ENCODE results near the gene UCK2.

UCK2 gene

DNA sequence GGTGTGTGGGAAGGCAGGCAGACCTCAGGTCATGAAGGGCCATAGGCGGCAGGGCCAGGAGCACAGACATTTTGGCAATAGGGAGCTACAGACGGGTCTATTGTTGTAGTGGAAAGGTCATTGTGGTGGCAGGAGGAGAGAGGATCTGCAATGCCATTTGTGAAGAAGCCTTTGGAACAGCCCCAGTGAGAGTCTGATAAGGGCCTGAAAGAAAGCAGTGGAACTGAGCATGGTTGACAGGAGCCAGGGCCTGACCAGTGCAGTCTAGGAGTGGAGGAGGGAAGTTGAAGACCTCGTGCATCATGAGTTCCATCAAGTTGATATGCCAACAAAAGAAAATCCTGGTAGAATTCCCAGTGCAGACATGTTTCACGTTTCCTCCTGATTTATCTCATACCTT is 65.5 kb downstream of the UCK2 start:
- no peak for ATAC-seq
- H3K36me3 Mint-ChIP-seq, result peaks cover 78% of the 10 kb centered on the region
- peaks cover 5% of the 10 kb centered on the region for H3K4me1 Mint-ChIP-seq
- H3K9me3 Mint-ChIP-seq, result no peaks in the 10 kb centered on the region
- no peak overlapping the region for H3K4me3 Mint-ChIP-seq
- H3K27ac Mint-ChIP-seq, result no peak overlapping the region
- no peaks in the 10 kb centered on the region for H3K27me3 Mint-ChIP-seq

DNA sequence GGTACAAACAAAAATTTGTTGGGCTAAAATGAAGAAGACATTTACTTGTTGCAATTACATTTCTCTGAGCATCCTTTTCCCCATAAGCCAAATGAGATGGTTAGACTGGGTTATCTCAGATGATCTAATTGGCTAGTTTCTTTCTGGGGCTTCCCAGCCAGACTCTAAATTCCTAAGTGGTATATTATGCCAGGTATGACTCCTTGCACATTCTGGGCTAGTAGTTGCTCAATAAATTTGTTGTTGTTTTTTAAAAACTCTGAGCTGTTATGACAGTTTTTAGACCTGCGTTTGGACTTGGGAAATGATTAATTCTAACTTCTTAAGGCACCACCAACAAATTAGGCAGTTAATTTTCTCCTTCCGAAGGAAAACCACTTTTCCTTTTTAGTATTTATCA is 66.1 kb downstream of the UCK2 start:
- Mint-ChIP-seq H3K27me3 (no peaks in the 10 kb centered on the region), H3K4me1 (no peaks in the 10 kb centered on the region), H3K36me3 (peaks cover 79% of the 10 kb centered on the region), H3K27ac (no peak overlapping the region), H3K4me3 (no peak overlapping the region), H3K9me3 (no peaks in the 10 kb centered on the region)
- no peak for ATAC-seq

DNA sequence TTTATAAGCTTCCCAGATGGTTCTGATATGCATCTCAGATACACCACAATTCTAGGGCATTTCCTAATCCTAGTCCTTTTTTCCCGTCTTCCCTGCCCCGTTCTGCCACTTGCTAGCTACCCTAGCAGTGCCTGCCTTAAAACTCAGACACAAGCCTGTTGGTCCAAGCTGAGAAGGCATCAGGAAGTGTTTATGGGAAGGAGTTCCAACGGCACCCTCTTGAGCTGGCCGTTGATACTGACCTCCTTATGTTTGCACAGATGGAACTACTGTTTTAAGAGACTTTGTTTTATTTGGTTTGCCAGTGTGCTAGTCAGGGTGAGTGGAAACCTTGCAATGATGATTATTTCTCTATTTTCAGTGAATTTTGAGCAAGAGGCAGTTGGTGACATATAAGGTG is 67.2 kb downstream of the UCK2 start:
- H3K9me3 Mint-ChIP-seq, result no peaks in the 10 kb centered on the region
- no peaks in the 10 kb centered on the region for H3K27me3 Mint-ChIP-seq
- no peaks in the 10 kb centered on the region for H3K4me1 Mint-ChIP-seq
- no peak overlapping the region for H3K27ac Mint-ChIP-seq
- no peak for ATAC-seq
- peaks cover 88% of the 10 kb centered on the region for H3K36me3 Mint-ChIP-seq
- H3K4me3 Mint-ChIP-seq, result no peak overlapping the region

DNA sequence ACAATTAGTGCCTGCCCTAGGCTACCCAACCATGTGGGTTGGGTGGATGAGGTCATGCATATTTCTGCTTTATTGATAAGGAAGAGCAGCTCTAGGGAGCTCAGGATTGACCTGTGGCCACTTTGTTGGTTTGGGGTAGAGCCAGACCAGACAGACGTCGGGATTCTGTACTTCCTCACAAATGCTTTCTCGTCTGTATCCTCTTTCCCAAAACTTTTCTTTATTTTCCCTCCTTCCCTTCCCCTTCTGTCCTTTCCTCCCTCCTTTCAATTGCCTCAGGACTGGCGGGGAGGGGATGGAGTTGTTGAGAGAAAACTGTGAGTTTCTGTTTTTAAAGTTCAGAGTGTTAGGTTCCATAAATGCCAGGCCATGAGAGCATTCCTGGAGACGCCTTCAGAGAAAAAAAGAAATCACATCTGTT is 68.0 kb downstream of the UCK2 start:
- Mint-ChIP-seq H3K36me3 (peaks cover 87% of the 10 kb centered on the region), H3K4me3 (no peak overlapping the region), H3K9me3 (no peaks in the 10 kb centered on the region), H3K4me1 (no peaks in the 10 kb centered on the region), H3K27ac (no peak overlapping the region), H3K27me3 (no peaks in the 10 kb centered on the region)
- ATAC-seq, result no peak

DNA sequence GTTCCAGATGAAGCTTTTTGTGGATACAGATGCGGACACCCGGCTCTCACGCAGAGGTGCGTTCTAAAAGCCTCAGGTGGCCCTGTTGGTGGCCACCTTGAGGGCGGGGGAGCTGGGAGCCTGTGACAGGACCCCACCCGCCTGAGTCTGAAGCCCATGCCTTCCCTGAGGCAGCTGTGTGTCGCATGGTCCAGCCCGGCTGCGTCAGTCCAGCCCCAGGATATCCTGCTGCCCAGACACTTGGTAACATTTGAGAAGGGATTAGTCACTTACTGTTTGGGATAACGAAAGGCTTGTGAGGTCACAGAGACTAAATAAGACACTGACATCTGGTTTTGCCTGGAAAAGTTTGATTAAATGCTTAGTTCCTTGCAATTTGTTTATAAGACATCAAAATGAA is 68.9 kb downstream of the UCK2 start:
- Mint-ChIP-seq H3K9me3 (no peaks in the 10 kb centered on the region), H3K27me3 (no peaks in the 10 kb centered on the region), H3K4me1 (no peaks in the 10 kb centered on the region), H3K4me3 (no peak overlapping the region), H3K27ac (no peak overlapping the region), H3K36me3 (peaks cover 87% of the 10 kb centered on the region)
- ATAC-seq, result no peak

DNA sequence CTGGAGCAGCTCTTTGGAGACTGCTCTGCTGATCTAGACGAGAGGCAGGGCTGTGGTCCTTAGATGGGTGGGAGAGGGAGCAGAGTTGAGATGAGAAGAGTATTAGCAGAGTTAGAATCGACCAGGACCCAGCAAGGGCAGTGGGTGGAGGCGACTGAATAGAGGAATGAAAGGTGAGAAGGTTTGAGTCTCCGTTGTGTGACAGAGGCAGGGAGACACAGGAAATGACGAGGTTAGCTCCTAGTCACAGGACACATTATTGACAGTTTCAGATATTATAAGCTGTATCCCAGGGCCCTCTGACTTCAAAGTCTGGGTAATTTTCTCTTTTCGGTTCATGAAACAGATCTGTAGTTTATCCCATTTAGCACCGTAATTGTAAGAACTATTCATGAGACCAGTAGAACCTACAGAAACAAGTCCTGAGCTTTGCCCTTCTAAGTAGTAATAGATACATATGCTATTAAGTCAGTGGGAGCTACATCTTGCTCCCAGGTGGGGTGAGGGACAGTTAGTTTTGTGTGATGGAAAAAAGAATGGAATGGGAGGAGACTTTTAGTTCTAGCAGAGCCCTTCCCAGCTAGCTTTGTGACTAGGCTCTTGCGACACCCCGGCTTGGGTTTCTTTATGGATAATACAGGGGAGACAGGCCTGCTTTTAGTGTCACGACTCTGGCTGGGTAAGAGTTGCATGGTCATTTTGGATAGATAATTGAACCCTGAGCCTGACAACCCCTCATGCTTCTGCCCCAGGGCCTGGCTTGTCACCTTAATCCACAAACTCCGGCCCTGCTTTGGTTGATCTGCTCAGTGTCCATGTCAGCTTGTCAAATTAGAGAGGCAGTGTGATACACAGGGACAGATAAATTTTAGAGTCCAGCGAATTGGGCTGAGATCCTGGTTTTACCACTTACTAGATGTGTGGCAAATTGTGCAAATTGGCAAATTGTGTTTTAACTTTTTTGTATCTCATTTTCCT is 70.2 kb downstream of the UCK2 start:
- H3K27me3 Mint-ChIP-seq, result no peaks in the 10 kb centered on the region
- peaks cover 77% of the 10 kb centered on the region for H3K36me3 Mint-ChIP-seq

DNA sequence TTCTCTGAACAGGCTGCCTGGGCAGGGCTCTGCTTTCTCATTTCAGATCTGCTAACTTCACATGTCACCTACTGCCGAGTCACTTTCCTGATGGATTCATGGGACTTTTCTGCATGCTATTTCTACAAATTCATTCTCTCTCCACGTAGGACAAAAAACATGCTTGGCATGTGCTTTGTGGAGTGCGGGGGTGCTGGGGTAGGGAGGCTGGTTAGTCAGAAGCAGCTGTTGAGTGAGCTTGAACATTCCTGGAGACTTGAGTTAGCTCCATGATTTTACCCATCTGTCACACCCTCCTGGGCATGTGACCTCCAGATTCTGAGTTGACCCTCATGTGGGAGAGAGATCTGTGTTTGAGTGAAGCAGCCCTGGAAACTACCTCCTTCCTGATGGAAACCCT is 71.4 kb downstream of the UCK2 start:
- Mint-ChIP-seq H3K4me1 (no peaks in the 10 kb centered on the region), H3K9me3 (no peaks in the 10 kb centered on the region), H3K36me3 (peaks cover 77% of the 10 kb centered on the region), H3K27ac (no peak overlapping the region), H3K27me3 (no peaks in the 10 kb centered on the region), H3K4me3 (no peak overlapping the region)
- no peak for ATAC-seq

More for the DNA sequence above, 70.2 kb downstream of the UCK2 start:
- Mint-ChIP-seq H3K27ac (no peak overlapping the region), H3K9me3 (no peaks in the 10 kb centered on the region), H3K4me3 (no peak overlapping the region), H3K4me1 (no peaks in the 10 kb centered on the region)
- ATAC-seq, result no peak

DNA sequence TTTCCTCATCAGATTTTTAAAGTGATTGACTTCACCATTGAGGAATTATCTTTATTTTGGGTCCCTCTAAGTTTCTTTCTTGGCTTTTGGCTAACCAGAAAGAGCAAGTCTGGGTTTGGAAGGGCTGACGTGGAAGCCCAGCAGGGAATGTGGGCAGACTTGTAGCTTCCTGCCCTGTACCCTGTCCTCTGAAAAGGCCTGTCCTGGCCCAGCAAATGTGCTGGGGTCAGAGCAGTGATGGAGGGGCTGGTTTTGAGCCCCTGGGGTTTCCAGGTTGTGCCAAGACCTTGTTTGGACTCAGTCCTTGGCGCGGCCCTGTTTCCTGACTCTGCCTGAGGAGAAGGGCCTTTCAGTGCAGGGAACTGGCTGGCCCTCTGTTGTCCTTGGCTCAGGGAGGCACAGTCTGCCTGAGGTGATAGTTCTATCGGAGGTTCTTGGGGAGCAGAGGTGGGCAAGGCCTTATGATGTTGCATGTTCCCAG is 72.1 kb downstream of the UCK2 start:
- Mint-ChIP-seq H3K4me3 (no peak overlapping the region), H3K27ac (no peak overlapping the region)

DNA sequence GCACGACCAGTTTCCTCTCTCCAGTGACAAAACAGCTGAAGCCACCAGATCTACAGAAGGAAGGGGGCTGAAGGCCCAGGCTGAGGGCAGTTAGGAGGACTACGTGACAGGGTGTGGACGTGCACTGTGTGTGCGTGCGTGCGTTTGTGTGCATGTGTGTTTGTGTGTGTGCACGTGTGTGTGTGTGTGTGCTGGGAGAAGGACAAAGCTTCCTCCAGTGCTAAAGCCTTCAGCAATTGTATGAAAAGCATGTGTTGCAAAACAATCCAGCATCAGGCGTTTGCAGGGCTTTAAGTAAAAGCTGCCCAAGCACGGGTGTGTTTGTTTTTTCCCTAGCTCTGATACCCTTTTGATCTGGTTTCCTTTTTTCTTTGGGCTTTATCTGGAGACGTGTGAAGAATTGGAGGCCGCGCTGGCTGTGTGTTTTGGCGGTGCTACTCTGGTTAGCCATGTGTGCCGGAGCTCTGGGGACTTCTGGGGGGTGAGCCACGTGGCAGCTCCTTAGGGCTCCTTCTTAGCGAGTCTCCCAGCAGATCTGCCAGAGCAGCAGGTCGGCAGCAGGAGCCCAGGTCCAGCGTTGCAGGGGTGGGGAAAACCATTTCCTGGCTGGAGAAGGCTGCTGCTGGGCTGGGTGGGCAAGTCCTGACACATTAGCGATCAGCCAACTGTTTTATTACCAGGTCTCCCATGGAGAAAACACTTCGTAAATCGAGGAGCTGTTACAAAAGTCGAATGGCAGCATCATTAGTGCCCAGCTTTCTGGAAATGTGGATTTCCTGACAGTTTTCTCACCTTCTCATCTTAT is 73.4 kb downstream of the UCK2 start:
- Mint-ChIP-seq H3K27ac (no peak overlapping the region), H3K9me3 (no peaks in the 10 kb centered on the region), H3K4me3 (no peak overlapping the region), H3K4me1 (no peaks in the 10 kb centered on the region), H3K36me3 (peaks cover 69% of the 10 kb centered on the region), H3K27me3 (no peaks in the 10 kb centered on the region)
- no peak for ATAC-seq

More for the DNA sequence above, 72.1 kb downstream of the UCK2 start:
- H3K27me3 Mint-ChIP-seq, result no peaks in the 10 kb centered on the region
- H3K9me3 Mint-ChIP-seq, result no peaks in the 10 kb centered on the region
- H3K36me3 Mint-ChIP-seq, result peaks cover 73% of the 10 kb centered on the region
- H3K4me1 Mint-ChIP-seq, result no peaks in the 10 kb centered on the region
- no peak for ATAC-seq

DNA sequence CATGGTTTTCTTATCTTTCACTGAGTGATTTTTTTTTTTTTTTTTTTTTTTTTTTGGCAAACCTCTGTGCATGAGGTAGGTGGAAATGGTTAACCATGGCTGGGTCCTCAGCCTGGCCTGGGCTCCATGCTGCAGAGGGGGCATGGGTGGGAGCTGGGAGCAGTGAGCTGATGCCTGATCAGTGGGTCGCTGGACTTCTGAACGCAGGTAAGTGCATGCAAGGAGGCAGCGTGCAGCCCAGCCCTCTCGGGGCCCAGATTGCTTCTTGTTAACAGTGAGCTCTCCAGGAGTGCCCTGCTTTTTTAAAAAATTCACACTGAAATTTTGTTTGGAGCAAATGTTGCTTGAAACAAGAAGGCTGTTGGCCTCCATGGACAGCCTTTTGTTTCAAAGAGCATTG is 75.2 kb downstream of the UCK2 start:
- ATAC-seq, result no peak
- H3K9me3 Mint-ChIP-seq, result no peaks in the 10 kb centered on the region
- H3K4me1 Mint-ChIP-seq, result no peaks in the 10 kb centered on the region
- H3K27me3 Mint-ChIP-seq, result no peaks in the 10 kb centered on the region
- H3K4me3 Mint-ChIP-seq, result no peak overlapping the region
- peaks cover 63% of the 10 kb centered on the region for H3K36me3 Mint-ChIP-seq
- no peak overlapping the region for H3K27ac Mint-ChIP-seq

DNA sequence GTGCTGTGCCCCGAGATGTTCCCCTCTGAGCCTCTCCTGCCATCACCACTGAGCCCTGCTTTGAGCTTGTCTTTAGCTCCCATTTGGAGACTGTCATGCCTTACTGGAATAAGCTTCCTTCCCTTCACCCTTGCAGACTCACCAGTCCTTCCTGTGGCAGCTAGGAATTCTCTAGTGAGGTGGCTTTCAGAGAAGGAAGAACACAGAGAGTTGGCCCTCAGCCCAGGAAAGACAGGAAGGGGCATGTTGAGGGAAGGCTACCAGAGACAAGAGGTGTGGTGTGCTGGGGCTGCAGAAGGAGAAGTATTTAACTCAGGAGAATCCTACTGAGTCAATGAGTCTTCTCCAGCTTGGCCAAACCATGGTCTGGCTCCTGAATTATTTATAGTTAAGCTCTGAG is 76.3 kb downstream of the UCK2 start:
- Mint-ChIP-seq H3K4me1 (no peaks in the 10 kb centered on the region), H3K4me3 (no peak overlapping the region), H3K27ac (no peak overlapping the region), H3K9me3 (no peaks in the 10 kb centered on the region), H3K36me3 (peaks cover 59% of the 10 kb centered on the region), H3K27me3 (no peaks in the 10 kb centered on the region)
- ATAC-seq, result no peak

DNA sequence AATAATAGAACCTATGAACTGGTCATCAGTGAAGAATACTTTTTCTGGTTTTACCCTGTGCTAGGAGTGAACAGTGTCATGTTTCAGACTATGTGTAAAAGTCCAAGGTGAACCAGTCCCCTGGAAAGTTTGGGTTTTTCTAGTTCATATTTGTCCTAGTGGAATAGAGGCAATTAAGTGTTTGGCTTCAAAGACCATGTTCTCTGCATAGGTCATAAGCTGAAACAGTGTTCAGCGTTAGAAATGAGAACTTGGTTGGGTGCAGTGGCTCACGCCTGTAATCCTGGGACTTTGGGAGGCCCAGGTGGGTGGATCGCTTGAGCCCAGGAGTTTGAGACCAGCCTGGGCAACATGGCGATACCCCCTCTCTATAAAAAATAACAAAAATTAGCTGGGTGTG is 77.5 kb downstream of the UCK2 start:
- H3K4me1 Mint-ChIP-seq, result no peaks in the 10 kb centered on the region
- no peak for ATAC-seq
- H3K36me3 Mint-ChIP-seq, result peaks cover 55% of the 10 kb centered on the region
- H3K9me3 Mint-ChIP-seq, result no peaks in the 10 kb centered on the region
- H3K4me3 Mint-ChIP-seq, result no peak overlapping the region
- H3K27ac Mint-ChIP-seq, result no peak overlapping the region
- no peaks in the 10 kb centered on the region for H3K27me3 Mint-ChIP-seq

DNA sequence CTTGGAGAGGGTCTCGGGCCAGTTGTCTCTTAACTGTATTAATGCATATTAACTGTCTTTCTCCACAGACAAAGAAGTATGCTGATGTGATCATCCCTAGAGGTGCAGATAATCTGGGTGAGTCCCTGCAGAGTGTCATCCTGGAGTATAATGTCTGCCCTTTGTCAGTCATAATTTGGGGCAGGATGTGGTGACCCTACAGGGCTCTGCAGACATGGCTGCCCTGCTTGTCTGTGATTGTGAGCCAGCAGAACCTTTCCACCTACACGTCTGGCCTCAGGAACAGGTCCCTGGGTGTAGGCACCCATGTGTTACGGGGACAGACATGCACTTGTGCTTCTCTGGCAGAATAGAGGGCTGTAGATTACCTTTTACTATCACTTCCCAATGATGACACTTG is 78.4 kb downstream of the UCK2 start:
- Mint-ChIP-seq H3K4me3 (no peak overlapping the region), H3K27ac (no peak overlapping the region), H3K4me1 (no peaks in the 10 kb centered on the region), H3K36me3 (peaks cover 60% of the 10 kb centered on the region), H3K9me3 (no peaks in the 10 kb centered on the region), H3K27me3 (no peaks in the 10 kb centered on the region)
- no peak for ATAC-seq

DNA sequence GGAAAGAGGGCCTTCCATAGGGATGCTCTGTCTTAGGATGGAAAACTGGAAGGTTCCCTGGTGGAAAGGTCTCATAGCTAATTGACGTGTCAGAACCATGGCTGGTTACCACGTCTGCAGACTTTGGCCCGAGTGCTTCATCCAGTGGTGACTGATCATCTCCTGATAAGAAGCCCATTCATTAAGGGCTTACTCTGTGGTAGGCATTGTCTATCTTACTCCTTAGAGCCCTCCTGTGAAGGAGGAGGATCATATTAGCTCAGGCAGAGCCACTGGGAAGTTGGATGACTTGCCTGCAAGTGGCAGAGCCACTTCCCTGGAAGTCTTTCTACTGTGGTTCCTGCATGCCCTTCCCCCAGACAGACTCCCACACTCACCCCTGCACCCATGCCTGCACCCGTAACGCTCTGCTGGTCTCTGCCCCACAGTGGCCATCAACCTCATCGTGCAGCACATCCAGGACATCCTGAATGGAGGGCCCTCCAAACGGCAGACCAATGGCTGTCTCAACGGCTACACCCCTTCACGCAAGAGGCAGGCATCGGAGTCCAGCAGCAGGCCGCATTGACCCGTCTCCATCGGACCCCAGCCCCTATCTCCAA is 79.9 kb downstream of the UCK2 start:
- H3K27ac Mint-ChIP-seq, result no peak overlapping the region
- peaks cover 52% of the 10 kb centered on the region for H3K36me3 Mint-ChIP-seq
- no peaks in the 10 kb centered on the region for H3K27me3 Mint-ChIP-seq
- H3K9me3 Mint-ChIP-seq, result no peaks in the 10 kb centered on the region
- H3K4me1 Mint-ChIP-seq, result no peaks in the 10 kb centered on the region
- H3K4me3 Mint-ChIP-seq, result no peak overlapping the region
- no peak for ATAC-seq

DNA sequence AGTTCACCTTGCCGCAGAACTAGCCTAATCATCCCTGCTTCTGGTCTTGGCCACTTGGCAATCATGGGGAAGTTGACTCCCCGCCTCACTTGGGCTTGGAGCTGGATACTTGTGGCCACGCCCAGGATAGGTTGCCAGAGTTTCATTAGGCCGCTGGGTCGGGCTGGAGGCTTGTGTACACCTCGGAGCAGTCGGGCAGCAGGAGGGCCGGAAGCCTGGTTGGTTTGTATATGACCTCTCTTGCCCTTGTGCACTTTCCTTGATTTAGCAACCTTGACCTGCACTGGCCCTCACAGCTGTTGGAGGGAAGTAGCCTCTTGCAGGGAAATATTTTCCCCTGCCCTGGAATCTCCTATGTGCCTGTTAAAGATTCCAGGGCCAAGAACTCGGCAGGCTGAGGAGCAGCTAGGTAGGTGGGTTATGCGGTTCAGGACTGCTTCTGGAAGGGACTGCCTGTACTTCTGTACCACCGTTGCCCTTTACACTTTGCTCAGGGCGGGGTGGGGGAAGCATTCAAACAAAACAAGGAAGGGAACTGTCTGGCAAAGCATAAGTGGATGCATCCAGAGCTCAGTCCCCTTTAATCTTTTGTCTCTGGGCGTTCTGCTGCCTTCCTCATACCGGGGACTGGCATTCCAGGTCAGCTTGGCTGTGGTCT is 83.5 kb downstream of the UCK2 start:
- no peaks in the 10 kb centered on the region for H3K9me3 Mint-ChIP-seq
- peaks cover 6% of the 10 kb centered on the region for H3K4me1 Mint-ChIP-seq
- no peak overlapping the region for H3K4me3 Mint-ChIP-seq
- H3K27ac Mint-ChIP-seq, result no peak overlapping the region
- no peaks in the 10 kb centered on the region for H3K27me3 Mint-ChIP-seq
- H3K36me3 Mint-ChIP-seq, result peaks cover 33% of the 10 kb centered on the region
- no peak for ATAC-seq
